NCI-H1092 treated with DMSO at 0.1 percent for 48 hours (cell line): Measurements from ENCODE around the gene ELMO1.

Experiments used
- DNase-seq: peaks from one replicate; lab custom pipeline; 2025; lab: John Stamatoyannopoulos, UW

ELMO1 gene

DNA sequence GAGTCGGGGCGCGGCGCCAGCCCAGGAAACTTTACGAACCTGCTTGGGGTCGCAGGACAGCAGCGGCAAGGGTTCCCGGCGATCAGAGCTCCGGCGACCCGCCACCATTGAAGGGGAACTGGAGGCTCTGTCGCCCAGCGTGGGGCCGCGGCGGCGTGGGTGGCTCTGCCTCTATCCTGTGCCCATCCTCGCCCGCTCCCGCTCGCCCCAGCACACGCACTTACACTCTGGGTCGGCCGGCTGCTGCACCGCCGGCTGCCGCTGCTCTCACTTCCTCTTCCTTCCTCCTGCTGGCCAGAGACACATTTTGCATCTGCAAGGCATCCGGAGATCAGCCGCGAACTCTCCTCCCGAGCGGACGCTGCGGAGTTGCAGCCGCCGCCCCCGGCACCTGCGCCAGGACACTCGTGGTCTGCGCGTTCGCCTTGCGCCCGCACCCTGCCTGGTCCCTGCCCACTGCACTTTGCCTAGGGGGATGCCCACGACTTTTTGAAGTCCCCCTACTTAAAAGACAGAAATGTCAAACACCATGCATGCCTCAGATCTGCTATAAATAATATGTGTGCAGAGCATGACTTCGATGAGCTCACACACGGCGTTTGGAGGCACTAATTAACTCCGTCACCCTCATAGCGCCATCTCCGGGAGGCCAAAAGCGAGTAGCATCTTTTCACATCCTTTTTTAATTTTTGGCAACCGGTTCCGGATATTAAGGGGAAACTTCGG is at the start of gene ELMO1:
TSS of gene ELMO1 (minus strand) at position 229 of the 726 bp plus-strand sequence. CDS start 106,174 bp downstream, outside the sequence.
- peak; percentile 25 for DNase-seq

DNA sequence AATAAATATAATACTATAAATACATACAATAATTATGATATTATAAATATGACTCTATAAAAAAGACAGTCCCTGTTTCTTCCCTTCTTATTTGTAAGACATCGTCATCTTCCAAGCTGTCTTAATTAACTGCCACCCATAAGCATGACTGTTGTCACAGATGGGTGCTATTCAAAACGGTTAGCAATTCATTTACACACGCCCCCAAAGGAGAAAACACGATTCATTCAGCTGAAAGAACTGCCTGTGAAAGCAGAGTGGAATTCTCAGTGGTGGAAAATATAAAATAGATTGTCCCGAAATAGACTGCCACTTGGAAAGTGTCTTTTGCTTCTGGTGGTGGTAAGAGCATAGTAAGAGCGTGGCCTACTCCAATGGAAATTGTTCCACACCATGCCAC is 48.9 kb upstream of the ELMO1 start:
- DNase-seq, result no peak

GRCh38 chr7:37495574-37496184 is 47.0 kb upstream of the ELMO1 start:
- DNase-seq, result peak; percentile 11

- DNase-seq, result no peak
Observed at GRCh38 chr7:37494926-37495325, 46.3 kb upstream of the ELMO1 start.

GRCh38 chr7:37493810-37494209 is 45.1 kb upstream of the ELMO1 start:
- no peak for DNase-seq

DNA sequence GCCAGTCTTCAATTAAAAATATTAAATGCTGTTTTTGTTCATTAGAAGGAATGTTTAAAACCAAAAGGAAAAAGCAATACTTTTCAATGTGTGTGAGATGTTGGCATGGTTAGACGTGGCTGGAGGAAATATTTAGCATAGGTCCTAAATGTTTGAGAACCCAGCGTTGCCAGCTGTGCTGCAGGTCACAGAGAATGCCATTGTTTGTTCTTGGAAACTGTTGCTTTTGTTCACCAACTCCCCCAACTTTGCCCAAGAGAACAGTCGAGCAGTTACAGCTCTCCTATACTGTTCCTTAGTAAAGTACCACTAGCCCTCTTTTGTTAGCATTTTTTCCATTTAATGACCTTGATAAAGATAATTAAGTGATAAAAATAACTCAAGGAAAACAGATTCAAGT is 44.5 kb upstream of the ELMO1 start:
- no peak for DNase-seq

DNA sequence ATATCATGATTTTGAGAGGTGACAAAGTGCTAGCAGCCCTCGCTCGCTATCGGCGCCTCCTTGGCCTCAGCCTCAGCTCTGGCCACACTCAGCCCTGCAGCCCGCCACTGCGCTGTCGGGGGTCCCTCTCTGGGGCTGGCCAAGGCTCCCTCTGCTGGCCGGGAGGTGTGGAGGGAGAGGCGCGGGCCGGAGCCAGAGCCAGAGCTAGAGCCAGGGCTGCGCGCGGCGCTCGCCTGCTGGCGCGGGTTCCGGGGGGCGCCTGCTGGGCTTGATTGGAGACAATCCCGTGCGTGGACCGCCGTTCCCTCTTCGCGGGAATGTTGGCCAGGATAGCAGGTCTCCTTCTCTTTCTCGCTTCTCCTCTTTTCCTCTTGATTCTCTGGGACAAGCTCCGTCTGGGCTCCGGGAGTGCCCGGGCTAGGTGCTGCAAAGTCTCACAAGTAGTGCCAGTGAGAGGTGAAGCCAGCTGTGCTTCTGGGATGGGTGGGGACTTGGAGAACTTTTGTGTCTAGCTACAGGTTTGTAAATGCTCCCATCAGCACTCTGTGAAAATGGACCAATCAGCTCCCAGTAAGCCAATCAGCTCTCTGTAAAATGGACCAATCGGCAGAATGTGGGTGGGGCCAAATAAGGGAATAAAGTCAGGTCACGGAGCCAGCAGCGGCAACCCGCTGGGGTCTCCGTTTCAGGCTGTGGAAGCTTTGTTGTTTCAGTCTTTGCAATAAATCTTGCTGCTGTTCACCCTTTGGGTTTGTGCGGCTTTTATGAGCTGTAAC is 43.4 kb upstream of the ELMO1 start:
- DNase-seq, result no peak

DNA sequence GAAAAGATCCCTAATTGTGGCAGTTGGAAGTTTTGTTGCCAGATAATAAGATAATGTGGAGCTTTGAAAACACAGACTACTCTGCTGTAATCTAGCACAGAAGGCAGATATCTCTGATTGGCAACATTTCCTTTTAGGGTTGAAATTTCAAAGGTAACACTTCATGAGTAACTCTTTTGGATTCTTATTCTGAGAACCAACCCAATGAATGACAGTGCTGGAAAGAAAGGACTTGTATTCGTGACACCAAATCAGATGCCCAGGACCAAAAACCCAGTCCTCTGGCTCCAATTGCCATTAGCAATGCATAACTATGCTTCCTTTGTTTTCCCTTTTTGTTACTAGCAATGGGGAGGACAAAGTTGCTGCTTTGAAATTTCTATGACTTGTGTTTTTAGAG is 41.0 kb upstream of the ELMO1 start:
- no peak for DNase-seq

- no peak for DNase-seq
Observed at GRCh38 chr7:37488163-37488764, 39.6 kb upstream of the ELMO1 start.

- no peak for DNase-seq
Observed at GRCh38 chr7:37484426-37485073, 35.9 kb upstream of the ELMO1 start.

DNA sequence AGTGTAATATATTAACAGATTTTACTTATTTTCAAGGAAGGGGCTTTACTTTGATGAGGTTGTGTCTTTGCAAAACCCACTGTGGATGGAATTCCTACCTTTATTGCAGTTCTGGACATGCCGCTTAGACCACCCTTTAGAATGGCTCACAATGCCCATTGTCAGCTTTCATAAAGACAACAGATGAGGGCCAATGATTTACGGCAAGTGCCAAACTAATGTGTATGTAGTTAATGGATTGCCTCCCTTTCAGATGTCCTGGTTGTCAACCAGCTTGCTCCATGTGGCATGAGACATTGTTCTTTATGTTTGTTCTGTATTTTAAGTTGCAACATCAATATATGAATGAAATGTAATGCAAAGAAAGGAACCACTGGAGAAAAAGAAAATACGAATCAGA is 35.0 kb upstream of the ELMO1 start:
- no peak for DNase-seq

DNA sequence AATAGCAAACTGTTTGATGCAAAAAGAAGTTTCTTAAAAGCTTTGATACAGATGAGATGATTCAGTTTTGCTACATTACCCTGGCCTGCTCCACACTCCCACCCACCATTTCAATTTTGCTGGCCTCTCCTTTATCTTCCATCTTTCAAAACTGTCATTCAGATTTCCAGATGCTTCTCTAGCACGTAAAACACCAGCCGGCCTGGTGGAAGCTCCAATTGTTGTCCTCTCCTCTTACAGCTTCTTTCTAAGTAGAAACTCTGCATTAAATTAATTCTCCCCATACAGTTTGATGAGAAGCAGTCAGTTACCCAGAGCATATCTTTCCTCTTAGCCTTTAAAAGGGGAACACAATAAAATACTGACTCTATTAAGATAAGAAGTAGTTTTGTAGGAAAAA is 34.3 kb upstream of the ELMO1 start:
- DNase-seq, result no peak

GRCh38 chr7:37482505-37482904 is 33.8 kb upstream of the ELMO1 start:
- no peak for DNase-seq

DNA sequence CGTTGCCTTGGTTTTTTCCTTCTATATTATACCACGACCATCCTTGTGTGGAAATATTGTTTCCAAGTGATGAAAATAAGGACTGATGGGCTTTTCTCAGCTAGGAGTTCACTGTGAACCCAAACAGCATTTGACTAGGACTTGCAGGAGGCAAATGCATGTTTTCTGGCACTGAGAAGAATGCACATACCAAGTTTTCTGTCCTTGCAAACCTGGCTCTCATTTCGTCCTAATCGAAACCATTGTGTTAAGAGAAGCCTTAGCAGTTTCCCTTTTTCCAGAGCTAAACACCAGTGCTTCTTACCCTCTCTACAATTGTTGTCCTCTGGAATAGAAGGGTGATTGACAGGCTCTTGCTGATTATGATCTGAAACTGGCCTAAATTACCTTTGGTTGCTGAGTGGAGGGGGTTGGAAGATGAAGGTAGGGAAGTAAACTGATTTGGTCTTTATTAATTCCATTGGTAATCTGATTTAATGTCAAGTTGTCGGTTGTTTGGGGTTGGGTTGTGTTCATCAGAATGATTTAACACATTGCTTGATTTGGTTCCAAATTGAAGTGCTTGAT is 33.1 kb upstream of the ELMO1 start:
- no peak for DNase-seq

GRCh38 chr7:37481154-37481553 is 32.5 kb upstream of the ELMO1 start:
- DNase-seq, result no peak

- DNase-seq, result no peak
Observed at GRCh38 chr7:37480041-37481031, 31.7 kb upstream of the ELMO1 start.

GRCh38 chr7:37476881-37477450 is 28.3 kb upstream of the ELMO1 start:
- DNase-seq, result no peak

DNA sequence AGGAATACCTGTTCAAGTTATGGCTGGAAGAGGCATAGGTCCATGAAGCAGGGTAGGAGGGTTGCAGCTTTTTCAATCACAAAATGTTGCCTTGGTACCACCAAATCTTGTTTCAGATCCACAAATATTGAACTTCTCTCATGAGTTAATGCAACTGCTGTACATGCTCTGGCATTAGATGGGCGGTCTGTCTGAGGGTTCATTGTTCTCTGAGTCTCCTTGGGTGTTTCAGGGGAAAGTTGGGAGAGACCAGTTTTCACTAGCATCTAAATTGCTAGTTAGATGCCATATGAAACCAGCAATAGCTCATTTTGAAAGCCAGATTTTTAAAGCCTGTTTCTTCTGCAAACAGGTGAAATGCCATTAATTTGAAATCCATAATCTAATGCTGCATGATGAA is 27.8 kb upstream of the ELMO1 start:
- DNase-seq, result no peak

DNA sequence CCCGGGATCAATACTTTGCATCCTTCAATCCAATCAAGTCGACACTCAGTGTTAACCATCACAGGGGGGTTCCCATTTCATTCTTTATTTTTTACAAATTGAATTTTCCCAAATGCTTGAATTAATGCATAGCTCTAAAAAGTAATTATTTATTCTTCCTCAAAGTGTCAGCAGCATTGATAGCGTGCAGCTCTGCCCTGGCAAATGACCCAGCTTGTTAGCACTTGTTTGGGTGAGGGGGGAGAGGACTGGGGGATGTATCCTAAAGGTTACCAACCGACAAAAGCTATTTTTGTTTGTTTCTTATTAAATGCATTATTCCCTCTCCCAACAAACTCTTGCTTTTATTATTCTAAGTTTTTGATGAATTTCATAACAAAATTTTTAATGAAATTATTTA is 27.0 kb upstream of the ELMO1 start:
- no peak for DNase-seq

- no peak for DNase-seq
Observed at GRCh38 chr7:37471619-37472018, 23.0 kb upstream of the ELMO1 start.
